Occipital lobe (tissue), 2 donors: ENCODE measurements around the gene CD74. TPM values are rescaled to one million over a fixed set of nuclear protein-coding genes. Genes with fewer than 3 reads are reported as not detected.

ENCODE experiments used
- DNase-seq: peaks from one replicate; lab custom pipeline; 2025; lab: John Stamatoyannopoulos, UW
- total RNA-seq: library from RNA; depleted of rRNA; stranded (reverse); fragments of >200 nt; gene quantifications from one replicate; pipeline ENCODE4 v1.2.3, GENCODE V29; 2014

Gene CD74
- total RNA-seq, 1 donor from 2014 or later: 4.1 TPM

DNA sequence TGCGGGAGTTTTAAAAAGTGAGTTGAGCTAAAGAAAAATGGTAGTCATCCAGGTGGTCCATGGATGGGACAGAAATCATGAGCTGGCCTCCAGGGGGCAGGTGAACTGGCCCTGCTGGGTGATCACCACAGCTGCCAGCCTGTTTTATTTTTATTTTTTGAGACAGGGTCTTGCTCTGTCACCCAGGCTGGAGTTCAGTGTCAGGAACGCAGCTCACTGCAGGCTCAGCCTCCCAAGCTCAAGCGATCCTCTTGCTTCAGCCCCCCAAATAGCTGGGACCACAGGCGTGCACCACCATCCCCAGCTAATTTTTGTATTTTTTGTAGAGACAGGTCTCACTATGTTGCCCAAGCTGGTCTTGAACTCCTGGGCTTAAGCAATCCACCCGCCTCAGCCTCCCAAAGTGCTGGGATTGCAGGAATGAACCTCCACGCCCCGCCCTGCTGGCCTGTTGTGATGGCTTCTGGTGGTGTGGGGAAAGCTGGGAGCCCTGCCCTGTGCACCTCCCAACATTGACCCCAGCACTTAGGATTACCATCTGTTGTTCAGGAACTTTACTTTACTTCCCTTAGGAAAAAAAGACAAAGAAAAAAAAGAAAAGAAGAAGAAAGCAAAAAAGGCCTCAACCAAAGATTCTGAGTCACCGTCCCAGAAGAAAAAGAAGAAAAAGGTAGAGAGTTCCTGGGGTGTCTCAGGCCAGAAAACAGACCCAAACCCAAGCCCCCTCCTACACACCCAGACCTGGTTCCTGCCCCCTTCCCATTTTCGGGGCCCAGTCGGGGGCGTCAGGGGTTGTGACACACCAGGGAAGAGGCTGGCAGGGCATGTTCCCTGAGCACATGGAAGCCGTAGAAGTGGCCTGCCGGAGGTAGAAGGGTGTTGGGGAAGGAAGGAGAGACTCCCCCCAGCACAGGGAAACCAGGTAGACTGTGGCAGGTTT, 14.7 kb downstream of the CD74 start:
- DNase-seq: no peak

DNA sequence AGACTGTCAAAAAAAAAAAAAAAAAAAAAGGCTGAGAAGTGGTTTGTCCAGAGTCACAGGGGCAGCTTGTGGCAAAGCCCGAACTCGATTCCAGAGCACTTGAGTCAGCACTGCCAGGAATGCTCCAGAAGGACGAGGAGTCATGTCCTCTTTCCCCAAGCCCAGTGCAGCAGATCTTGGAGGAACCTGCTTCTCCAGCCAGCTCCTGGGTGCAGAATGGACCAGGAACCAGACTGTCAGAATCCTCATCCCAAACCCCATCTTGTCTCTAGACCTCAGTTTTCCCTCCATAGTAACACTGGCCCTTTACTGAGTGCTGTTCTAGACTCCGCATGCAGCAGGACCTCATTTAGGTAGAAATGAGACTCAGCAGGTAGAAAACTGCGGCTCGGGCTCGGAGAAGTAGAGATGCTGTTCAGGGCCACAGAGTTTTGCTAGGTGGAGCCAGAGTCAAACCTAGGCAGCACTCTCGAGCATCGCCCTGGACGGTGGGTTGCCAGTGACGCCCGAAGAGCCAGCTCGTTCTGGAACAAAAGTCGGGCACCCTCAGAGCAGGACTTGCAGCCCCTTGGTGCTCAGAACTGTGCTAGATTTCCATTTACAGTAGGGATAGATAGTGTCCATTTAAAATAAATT, 15.4 kb downstream of the CD74 start:
- no peak for DNase-seq

GRCh38 chr5:150396267-150396666, 16.4 kb downstream of the CD74 start:
- DNase-seq: no peak

DNA sequence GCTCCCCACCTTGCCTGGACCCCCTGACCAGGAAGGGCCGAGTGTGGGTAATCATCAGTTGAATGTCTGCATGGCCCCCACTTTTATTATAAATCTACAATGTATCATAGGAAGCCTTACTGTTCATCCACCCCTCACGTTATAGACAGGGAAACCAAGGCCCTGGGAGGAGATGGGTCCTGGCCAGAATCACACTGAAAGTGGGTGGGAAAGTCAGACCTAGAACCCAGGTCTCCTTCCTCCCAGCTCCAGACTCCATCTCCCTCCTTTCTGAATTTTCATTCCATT, 17.1 kb downstream of the CD74 start:
- DNase-seq: no peak

DNA sequence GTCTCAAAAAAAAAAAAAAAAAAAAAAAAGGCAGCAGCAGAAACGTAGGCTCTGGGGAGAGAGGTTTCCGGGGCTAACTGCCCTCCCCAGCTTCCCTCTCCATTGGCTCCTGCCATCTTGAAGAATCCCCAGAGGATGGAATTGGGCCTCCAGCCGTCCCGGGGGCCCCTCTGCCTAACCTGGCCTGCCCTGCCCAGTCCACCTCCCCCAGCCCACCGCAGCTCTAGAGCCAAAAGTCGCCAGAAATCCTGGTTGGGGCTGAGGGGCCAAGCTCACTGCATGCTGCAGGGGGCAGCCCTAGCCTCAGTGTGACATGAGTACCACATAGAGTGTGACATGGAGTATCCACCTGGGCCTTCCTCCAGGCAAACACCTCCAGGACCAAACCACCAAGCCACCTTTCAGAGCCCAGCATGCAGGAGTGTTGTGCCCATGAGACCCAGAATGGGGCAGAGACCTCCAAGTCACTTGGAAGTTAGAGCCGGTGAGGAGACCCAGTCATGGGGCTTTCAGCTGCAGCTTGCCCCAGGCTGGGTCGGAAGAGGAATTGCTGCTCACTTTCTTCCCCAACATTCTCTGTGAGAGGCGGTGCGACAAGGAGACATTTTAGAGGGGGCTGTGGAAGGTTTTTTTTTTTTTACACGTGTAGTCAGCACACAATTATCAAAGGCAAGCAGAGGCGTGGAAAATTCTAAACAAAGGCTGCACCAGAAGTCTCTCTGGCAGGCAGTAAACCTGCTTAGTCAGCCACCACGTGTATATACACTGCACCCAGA, 17.6 kb downstream of the CD74 start:
- no peak for DNase-seq

- no peak for DNase-seq
Measured at GRCh38 chr5:150394131-150394530, 18.6 kb downstream of the CD74 start.

GRCh38 chr5:150393096-150393645, 19.5 kb downstream of the CD74 start:
- no peak for DNase-seq

- no peak for DNase-seq
Measured at GRCh38 chr5:150392680-150393079, 20.0 kb downstream of the CD74 start.

GRCh38 chr5:150391986-150392385, 20.7 kb downstream of the CD74 start:
- no peak for DNase-seq

DNA sequence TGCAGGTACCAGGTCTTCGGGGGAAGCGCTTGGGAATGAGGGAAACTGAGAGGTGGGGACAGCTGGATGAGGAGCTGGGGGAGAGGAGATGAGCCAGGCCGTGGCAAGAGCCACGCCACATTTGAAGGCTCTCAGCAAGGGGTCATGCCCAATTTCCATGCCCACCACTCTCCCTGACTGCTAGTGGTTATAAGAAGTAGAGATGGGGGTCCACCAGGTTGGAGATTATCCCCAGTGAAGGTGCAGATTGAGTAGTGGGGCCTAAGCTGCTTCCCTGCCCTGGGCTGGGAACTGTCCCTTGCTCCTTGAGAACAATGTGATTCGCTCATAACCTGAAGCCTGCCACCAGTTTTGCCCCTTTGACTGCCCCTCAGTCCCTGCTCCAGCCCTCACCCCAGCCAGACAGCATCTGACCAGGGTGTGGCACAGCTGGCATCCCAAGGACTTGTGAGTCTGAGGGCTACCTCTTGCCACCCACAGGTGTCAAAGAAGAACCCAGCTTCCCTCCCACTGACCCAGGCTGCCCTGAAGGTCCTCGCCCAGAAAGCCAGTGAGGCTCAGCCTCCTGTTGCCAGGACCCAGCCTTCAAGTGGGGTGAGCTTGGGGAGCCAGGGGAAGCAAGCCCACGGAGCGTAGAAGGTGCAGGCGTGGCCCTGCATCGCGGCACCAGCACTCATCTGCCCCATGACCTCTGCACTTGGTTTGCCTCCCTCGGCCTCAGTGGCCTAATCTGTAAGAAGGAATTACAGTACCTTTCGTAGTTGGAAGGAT, 21.5 kb downstream of the CD74 start:
- no peak for DNase-seq

GRCh38 chr5:150389531-150390266, 23.0 kb downstream of the CD74 start:
- DNase-seq: no peak

GRCh38 chr5:150386024-150386855, 26.5 kb downstream of the CD74 start:
- DNase-seq: no peak

DNA sequence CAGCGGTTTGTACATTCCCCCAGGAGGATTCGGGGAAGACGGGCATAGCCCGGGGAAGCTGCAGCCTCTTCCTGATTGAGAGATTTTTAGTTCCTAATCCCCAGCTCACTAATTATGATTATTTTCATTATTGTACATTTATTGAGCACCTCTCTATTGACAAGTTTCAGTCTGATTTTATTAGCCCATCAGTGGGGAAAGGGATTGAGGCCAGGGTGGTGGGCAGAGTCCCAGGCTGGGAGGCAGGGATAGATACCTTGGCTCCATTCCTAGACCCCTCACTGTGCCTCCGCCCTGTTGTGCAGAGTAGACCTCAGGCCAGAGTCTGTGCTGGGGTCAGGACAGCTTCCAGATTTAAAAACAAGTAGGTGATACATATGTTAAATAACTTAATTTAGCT, 28.0 kb downstream of the CD74 start:
- no peak for DNase-seq

- DNase-seq: no peak
Measured at GRCh38 chr5:150377964-150378694, 34.6 kb downstream of the CD74 start.

- DNase-seq: no peak
Measured at GRCh38 chr5:150376799-150377771, 35.6 kb downstream of the CD74 start.

GRCh38 chr5:150374651-150375050, 38.1 kb downstream of the CD74 start:
- DNase-seq: no peak

- no peak for DNase-seq
Measured at GRCh38 chr5:150372639-150373038, 40.1 kb downstream of the CD74 start.

GRCh38 chr5:150368526-150368925, 44.2 kb downstream of the CD74 start:
- no peak for DNase-seq
